Left lobe of liver (tissue), 2 donors: ENCODE results near the gene SRGAP2B. TPM values are rescaled to one million over a fixed set of nuclear protein-coding genes. Genes with fewer than 3 reads are reported as not detected.
"Not testable (repeated sequence)": the region's sequence is repeated elsewhere in the genome, so short reads cannot be mapped to it uniquely, and the experiment has no call there.

ENCODE experiments used
- ATAC-seq: fragments of 200-7000 bp; cut with Tn5 transposase; one replicate; pipeline ENCODE4 v1.9.1; 2020; ENCODE audit warnings: mild to moderate bottlenecking, moderate library complexity
- DNase-seq: peaks from one replicate; pipeline ENCODE4 v3.0.0-alpha.2; 2020; ENCODE audit warnings: low spot score
- total RNA-seq: library from RNA; stranded (reverse); gene quantifications from one replicate; pipeline ENCODE4 v1.2.1, GENCODE V29; 2021
- donor health status: DM: no; HTN: no; CAD: no; lungs with moderate emphysema.
- donor health status: DM: no; HTN: yes; CAD: no.

SRGAP2B gene
- total RNA-seq, 1 donor from 2014 or later, result 6.4 TPM

- ATAC-seq, DNase-seq: not testable (repeated sequence)
These were observed 94.3 kb downstream of the SRGAP2B start for GRCh38 chr1:145000743-145001326.

- not testable (repeated sequence) for ATAC-seq
These were observed 94.9 kb downstream of the SRGAP2B start for GRCh38 chr1:145000074-145000742.

DNA sequence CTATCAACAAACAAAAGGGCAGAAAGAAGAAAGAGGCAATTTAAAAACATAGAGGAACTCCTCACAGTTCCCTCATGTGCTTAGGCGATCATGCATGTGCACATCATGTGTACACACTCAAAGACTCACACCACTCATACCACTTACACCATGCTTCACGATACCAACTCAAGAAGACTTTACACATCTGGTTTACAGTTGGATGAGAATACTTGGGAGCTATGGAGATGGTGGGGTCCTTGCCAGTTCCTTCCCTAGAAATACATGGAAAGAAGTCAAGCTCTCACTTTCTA is 96.2 kb downstream of the SRGAP2B start:
- DNase-seq, ATAC-seq: not testable (repeated sequence)

More at GRCh38 chr1:145000074-145000742, 94.9 kb downstream of the SRGAP2B start:
- not testable (repeated sequence) for DNase-seq

- DNase-seq, ATAC-seq: not testable (repeated sequence)
These were observed 96.8 kb downstream of the SRGAP2B start for GRCh38 chr1:144998134-144998980.

DNA sequence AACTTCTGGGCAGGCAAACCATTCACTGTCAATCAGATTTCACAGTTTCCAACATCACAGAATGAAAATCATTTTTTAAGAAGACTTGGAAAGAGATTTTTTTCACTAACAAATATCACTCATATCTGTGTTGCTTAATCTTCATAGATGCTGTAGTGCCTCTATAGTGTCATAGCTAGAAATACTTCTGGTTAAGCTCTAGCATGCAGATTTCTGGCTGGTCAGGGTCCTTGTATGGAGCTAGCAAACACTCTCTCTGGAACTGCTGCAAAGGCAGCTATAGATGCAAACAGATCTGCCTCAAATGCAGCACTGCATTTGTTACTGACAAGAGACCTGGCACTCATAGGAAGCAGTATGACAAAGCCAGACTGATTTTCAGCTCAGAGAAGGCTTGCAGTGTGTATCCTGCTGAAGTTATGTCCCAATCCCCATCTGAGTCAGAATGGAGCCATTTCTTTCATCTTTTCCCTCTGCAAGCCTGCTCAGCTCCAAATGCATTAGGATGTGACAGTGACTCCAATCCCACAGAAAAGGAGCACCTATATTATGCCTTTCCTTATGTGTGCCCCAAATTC is 99.2 kb downstream of the SRGAP2B start:
- DNase-seq, ATAC-seq: not testable (repeated sequence)

- ATAC-seq, DNase-seq: not testable (repeated sequence)
These were observed 102.2 kb downstream of the SRGAP2B start for GRCh38 chr1:144992915-144993314.

GRCh38 chr1:144990611-144991010 is 104.5 kb downstream of the SRGAP2B start:
- DNase-seq, result not testable (repeated sequence)

DNA sequence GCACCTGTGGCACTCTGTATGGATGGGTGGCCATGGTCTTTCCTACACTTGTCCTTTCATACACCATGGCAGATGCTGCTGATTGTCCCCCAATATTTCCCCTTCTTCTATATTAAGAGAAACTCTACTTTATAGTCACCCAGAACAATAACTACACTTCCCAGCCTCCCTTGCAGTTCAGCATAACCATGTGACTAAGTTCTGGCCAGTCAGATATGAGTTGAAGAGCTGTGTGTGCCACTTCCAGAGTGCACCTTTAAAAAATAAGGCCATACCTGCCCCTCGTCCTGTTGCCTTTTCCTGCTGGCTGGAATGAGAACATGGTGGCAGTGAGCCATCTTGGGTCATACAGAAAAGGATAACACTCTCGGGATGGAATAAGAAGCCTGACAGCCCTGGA is 108.0 kb downstream of the SRGAP2B start:
- DNase-seq, ATAC-seq: not testable (repeated sequence)

More at GRCh38 chr1:144990611-144991010, 104.5 kb downstream of the SRGAP2B start:
- ATAC-seq, result not testable (repeated sequence)

GRCh38 chr1:144986171-144986860 is 108.8 kb downstream of the SRGAP2B start:
- ATAC-seq, result not testable (repeated sequence)

DNA sequence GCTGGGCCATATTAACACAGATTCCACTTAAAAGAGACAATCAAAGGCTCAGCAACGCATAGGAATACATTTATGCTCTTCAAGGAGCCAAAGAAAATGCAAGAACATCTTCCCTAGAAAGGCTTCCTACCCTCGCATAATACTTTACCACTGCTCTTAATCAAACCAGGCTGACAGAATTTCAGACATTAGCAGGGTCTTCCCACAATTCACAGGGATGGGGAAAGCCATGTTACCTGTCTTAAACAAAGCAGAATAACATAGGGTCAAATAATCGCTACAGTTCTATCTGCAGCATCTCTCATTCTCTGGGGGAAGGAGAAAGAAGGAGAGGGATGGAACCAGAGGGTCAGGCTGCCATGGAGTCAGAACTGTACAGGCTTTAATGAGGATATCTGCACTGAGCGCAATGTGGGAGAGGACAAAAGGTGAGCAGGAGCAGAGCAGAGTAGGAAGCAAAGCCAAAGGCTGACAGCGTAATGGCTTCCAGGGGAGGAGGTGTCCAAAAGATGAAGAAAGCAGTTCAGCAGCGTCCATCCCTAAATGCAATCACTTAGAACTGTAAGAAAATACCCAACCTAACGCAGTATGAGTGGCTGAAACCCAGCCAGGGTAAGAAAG is 109.5 kb downstream of the SRGAP2B start:
- DNase-seq, ATAC-seq: not testable (repeated sequence)

More at GRCh38 chr1:144986171-144986860, 108.8 kb downstream of the SRGAP2B start:
- DNase-seq, result not testable (repeated sequence)

DNA sequence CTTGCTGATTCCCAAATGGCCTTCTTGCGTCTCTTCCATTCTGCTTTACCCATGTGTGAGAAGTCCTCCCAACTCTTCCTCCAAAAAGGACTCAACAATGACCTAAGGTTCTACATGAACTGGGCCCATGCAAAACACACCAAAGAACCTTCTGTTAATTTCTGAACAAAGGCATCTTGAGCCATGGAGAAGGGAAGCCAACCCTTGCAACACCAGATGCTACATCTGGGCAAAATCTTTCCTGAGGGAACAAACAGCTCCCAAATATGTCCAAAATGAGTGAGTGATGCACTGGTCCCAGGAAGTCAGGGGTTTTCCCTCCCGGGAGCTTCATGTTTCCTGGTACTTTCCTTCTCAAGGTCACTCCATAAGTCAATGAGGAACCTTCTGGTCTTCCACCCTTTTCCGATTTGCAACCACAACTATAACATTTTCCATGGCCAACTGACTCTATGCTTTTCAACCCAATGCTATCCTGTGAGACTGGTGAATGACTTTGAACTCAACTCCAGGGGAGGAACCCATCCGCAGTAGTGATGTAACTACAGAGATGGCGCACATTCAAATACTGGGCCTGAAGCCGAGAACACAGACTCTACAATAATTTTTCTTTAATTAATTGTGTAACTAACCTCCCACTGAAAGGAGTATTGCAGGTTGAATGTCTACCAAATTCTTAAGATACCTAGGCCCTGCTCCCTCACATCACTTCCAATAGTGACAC is 112.2 kb downstream of the SRGAP2B start:
- not testable (repeated sequence) for ATAC-seq, DNase-seq

GRCh38 chr1:144981157-144981556 is 114.0 kb downstream of the SRGAP2B start:
- ATAC-seq, DNase-seq: not testable (repeated sequence)

GRCh38 chr1:144979960-144980595 is 115.0 kb downstream of the SRGAP2B start:
- not testable (repeated sequence) for DNase-seq, ATAC-seq

GRCh38 chr1:144977856-144978255 is 117.3 kb downstream of the SRGAP2B start:
- ATAC-seq, DNase-seq: not testable (repeated sequence)

DNA sequence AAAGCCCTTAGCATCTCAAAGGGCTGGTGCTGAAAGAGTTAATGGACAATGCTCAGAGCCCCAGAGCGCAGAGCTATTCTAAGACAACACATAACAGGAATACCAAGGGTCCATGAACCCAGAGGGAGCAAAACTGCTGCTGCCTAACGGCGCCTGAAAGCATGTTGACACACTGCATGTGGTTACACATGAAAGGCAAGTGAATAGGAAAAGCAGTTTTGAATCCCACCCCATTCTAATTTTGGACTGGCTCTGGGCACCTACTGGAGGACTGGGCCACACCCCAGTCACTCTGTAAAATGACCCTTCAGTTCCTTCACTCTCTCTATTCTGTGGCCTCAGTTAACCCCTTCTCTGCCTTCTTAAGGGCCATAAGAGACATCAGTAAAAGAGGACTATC is 123.2 kb downstream of the SRGAP2B start:
- DNase-seq, ATAC-seq: not testable (repeated sequence)

DNA sequence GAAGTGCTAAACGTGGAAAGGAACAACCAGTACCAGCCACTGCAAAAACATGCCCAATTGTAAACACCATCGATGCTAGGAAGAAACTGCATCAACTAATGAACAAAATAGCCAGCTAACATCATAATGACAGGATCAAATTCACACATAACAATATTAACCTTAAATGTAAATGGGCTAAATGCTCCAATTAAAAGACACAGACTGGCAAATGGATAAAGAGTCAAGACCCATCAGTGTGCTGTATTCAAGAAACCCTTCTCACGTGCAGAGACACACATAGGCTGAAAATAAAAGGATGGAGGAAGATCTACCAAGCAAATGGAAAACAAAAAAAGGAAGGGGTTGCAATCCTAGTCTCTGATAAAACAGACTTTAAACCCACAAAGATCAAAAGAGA is 128.6 kb downstream of the SRGAP2B start:
- not testable (repeated sequence) for ATAC-seq, DNase-seq

- DNase-seq, ATAC-seq: not testable (repeated sequence)
These were observed 130.4 kb downstream of the SRGAP2B start for GRCh38 chr1:144964765-144965164.

DNA sequence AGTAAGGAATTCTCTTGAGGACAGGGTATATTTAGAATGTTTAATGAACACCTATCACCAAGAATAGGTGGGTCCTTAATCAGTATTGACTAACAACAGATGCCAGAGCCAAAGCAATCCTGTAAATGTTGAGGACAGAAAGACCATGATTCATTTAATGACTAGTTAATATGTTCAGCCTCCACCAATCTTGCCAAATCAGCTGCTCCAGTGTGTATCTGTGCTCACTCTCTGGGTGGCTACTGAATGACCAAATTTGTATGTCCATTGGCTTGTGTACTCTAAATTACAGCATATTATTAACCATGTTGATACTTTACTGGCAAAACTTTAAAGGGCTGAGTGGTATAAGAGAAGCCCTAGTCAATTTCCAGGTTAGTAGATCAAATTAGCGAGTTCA is 130.9 kb downstream of the SRGAP2B start:
- ATAC-seq, DNase-seq: not testable (repeated sequence)
